ENCODE measurements around the gene N4BP3. TPM values are rescaled to one million over a fixed set of nuclear protein-coding genes. Genes with fewer than 3 reads are reported as not detected.

Gene N4BP3
- total RNA-seq, 2 donors from 2014 or later, result 0.52 to 2.6 TPM

DNA sequence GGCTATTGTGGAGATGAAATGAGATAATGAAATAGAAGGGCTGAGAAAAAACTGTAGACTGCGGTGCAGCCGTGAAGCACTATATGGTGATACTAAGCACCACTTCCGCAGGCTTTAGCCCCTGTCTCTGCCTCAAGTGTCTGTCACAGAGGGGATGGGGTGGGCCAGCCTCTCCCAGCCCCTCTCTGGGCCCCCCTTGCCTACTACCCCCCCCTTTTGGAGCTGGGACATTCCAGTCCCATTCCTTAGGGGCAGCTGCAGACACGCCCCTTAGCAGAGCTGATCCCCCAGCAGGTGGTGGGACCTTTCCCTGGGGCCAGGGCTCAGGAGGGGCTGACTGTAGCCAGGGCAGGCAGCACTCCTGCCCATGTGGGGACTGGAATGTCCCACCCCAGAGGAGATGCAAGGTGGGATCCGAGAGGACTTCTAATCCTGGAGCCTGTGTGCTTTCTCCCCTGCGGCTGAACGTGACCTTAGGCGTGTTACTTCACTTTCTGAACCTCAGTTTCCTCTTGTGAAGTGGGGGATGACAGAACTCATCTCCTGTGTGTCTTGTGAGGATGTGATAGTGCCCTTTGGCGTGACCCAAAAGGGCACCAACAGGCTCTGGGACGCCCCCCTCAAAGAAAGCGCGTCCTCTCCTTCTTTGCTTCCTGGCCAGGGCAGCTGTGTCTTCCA, 1.9 kb downstream of the N4BP3 start:
- 53 to 61% methylated on average over 11 to 12 of the region's 12 CpGs for WGBS, 2 donors
- ATAC-seq (no peak), DNase-seq (no peak)
- Histone ChIP-seq H3K27me3 (peaks cover 0 to 8% of the 10 kb centered on the region in 2 donors), H3K4me3 (no peak overlapping the region), H3K36me3 (replicated peaks in 1 of 2; ENCODE audit: insufficient read depth in 1 of 2, low read depth in 2 of 2) (no peaks in the 10 kb centered on the region), H3K9me3 (no peaks in the 10 kb centered on the region), H3K4me1 (peaks cover 15% of the 10 kb centered on the region), H3K27ac (no peak overlapping the region)
- no peak for TF ChIP-seq CTCF (IDR thresholded peaks at IDR 0.05)
- TF ChIP-seq POLR2A (IDR thresholded peaks at IDR 0.05), result no peak
- intact Hi-C loops (cut with DNase I), result no loop called here

DNA sequence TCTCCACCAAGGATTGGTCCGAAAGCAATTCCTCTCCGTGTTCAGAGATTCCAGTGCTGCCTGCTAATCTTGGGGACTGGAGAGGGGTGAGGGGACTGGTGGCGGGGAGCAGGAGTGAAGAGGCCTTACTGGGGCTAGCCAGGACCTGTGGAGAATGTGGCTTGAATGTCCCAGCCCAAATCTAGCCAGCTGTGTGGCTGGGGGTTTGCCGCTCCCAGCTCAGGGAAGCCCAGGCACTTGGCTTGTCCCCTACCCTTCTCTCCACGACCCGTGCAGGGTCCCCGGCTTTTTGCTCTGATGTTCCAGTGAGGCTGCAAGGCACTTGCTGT, 2.4 kb downstream of the N4BP3 start:
- H3K27me3 ChIP-seq, result peaks cover 0 to 8% of the 10 kb centered on the region in 2 donors
- no peaks in the 10 kb centered on the region for H3K9me3 ChIP-seq
- ATAC-seq, result no peak
- TF ChIP-seq POLR2A (IDR thresholded peaks at IDR 0.05) (no peak), CTCF (IDR thresholded peaks at IDR 0.05) (no peak)
- 28 to 53% methylated on average over 7 of the region's 7 CpGs for WGBS, 2 donors
- intact Hi-C loops (cut with DNase I), result no loop called here
- DNase-seq, result no peak
- peaks cover 15% of the 10 kb centered on the region for H3K4me1 ChIP-seq
- H3K27ac ChIP-seq, result no peak overlapping the region
- no peaks in the 10 kb centered on the region for H3K36me3 ChIP-seq (replicated peaks in 1 of 2; ENCODE audit: insufficient read depth in 1 of 2, low read depth in 2 of 2)
- no peak overlapping the region for H3K4me3 ChIP-seq

DNA sequence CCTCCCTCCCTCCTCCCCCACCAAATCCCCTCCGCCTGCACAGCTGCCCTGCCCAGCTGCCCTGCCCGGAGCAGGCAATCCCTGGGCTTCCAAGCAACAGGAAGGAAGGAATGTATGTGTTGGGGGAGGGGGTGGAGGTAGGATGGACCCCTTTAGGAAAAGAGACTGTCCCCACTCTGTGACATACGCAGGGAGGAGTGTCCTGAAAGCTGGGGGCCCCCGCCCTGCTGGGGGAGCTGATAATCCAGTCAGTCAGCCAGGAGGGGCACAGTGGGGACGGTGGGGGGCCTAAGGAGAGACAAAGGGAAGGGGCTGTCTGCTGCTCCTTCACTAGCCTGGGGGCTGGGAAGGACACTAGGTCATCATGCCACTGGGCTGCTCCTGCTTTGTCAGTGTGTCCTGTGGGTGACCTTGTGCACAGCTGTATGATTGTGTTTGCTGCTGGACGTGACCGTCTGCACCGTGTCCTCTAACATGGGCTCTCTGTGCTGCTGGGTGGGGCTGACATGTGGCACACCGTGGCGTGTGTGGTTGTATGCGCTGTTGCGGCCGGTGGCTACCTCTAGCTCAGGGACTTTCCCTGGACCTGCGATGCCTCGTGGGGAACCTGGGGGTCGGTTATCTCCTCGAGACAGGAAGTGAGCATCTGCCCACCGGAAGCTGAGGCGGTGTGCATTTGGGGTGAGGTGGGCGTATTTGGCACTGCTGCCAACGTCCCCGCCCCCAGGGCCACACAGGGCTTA, 3.0 kb downstream of the N4BP3 start:
- TF ChIP-seq POLR2A (IDR thresholded peaks at IDR 0.05), result no peak
- TF ChIP-seq CTCF (IDR thresholded peaks at IDR 0.05), result no peak
- ATAC-seq, result no peak
- H3K4me1 ChIP-seq, result peaks cover 20% of the 10 kb centered on the region

GRCh38 chr5:178117923-178118701, 4.8 kb downstream of the N4BP3 start:
- peaks cover 0 to 4% of the 10 kb centered on the region in 2 donors for H3K27me3 ChIP-seq
- no peaks in the 10 kb centered on the region for H3K36me3 ChIP-seq (replicated peaks in 1 of 2; ENCODE audit: insufficient read depth in 1 of 2, low read depth in 2 of 2)
- WGBS, 2 donors, result 56 to 69% methylated on average over 11 to 17 of the region's 18 CpGs
- H3K27ac ChIP-seq, result no peak overlapping the region
- intact Hi-C loops (cut with DNase I), result no loop called here
- no peak for ATAC-seq
- H3K9me3 ChIP-seq, result no peaks in the 10 kb centered on the region
- peaks cover 25% of the 10 kb centered on the region for H3K4me1 ChIP-seq
- no peak overlapping the region for H3K4me3 ChIP-seq
- TF ChIP-seq POLR2A (IDR thresholded peaks at IDR 0.05) (no peak), CTCF (IDR thresholded peaks at IDR 0.05) (no peak)
- no peak for DNase-seq

More for the DNA sequence above, 3.0 kb downstream of the N4BP3 start:
- no peaks in the 10 kb centered on the region for H3K9me3 ChIP-seq
- no peaks in the 10 kb centered on the region for H3K36me3 ChIP-seq (replicated peaks in 1 of 2; ENCODE audit: insufficient read depth in 1 of 2, low read depth in 2 of 2)
- WGBS, 2 donors, result 25 to 31% methylated on average over 16 to 22 of the region's 22 CpGs
- H3K27ac ChIP-seq, result no peak overlapping the region
- H3K27me3 ChIP-seq, result peaks cover 0 to 8% of the 10 kb centered on the region in 2 donors
- intact Hi-C loops (cut with DNase I), result no loop called here
- no peak overlapping the region for H3K4me3 ChIP-seq
- DNase-seq, result no peak
